GM19240 (cell line): ENCODE results near the gene SLC2A6.

Source experiments
- DNase-seq: peaks from one replicate; pipeline ENCODE4 v3.0.0; 2011; ENCODE audit warnings: low spot score; ENCODE audit not compliant: insufficient read length

Gene SLC2A6, protein sequence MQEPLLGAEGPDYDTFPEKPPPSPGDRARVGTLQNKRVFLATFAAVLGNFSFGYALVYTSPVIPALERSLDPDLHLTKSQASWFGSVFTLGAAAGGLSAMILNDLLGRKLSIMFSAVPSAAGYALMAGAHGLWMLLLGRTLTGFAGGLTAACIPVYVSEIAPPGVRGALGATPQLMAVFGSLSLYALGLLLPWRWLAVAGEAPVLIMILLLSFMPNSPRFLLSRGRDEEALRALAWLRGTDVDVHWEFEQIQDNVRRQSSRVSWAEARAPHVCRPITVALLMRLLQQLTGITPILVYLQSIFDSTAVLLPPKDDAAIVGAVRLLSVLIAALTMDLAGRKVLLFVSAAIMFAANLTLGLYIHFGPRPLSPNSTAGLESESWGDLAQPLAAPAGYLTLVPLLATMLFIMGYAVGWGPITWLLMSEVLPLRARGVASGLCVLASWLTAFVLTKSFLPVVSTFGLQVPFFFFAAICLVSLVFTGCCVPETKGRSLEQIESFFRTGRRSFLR

DNA sequence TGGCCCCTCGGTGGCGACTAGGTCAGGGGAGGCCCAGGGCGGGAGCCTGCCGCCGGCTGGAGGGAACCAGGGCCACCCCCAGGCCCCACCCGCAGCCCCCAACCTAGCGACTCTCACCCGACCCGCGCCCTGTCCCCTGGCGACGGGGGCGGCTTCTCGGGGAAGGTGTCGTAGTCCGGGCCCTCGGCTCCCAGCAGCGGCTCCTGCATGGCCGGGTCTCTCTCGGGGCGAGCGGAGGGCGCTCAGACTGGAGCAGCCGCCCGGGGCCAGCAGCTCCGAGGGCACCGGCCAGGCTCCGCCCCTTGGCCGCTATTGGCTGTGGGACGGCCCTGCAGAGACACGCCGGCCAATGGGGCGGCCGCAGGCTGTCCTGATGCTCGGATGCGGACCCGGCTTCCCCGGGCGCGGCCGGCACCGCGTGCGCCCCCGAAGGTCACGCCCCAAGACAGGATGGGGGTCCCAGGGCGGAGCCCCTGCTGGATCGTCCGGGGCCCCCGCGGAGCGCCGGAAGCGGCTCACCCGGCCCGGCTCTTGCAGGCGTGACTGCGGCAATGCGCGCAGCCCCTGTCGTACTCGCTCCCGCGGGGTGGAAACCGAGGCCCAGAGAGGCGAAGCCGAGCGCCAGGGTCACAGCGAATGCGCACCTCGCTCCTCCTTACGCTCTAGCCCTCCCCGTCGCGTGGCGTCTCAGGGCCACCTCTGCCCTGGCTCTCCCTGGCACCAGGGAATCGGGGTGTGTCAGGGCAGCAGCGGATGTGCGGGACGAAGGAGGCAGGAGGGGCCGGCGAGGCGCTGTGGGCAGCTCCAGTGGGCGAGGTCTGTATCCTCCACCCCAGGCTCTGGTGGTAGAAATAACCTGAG lies at the start of gene SLC2A6:
TSS of gene SLC2A6 (minus strand) at position 249 of the 861 bp plus-strand sequence. CDS start at position 209, 40 bp downstream.
- DNase-seq, result peak; percentile 96

DNA sequence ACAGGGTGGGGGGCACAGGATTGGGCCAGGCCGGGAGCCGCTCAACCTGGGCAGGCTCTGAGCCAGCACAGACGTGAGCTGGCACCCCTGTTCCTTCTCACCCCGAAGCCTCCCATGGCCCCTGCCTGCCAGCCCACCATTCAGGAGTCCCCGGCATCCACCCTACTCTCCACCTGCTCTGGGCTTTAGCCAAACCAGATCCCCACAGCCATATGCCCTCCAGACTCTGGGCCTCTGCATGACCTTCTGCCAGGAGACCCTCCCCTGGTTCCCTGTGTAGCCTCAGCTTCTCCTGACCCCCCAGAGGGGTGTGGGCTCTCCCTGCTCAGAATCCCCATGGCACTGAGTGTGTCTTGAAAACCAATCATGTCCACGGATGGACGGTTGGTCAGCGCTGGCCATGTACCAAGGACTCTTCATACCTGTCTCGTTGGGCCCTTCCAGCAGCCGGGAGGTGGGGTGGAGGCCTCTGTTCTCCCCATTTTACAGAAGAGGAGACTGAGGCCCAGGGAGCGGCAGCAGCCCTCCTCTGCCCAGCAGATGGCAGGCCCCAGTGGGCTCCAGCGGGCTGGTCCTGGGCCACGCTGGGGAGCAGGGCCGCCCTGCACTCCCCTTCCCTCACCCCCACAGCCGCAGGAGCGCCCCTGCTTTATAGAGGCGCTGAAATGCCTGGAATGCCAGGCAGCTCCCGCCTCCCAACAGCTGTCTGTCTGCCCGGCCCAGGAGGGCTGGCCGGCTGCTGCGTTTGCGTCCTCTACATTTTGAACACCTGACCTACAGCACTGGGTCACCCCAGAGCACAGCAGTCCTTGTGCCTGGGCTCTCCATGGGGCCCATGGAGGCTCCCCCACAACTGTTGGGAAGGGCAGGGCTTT lies 49.3 kb upstream of the SLC2A6 start:
- DNase-seq, result no peak

DNA sequence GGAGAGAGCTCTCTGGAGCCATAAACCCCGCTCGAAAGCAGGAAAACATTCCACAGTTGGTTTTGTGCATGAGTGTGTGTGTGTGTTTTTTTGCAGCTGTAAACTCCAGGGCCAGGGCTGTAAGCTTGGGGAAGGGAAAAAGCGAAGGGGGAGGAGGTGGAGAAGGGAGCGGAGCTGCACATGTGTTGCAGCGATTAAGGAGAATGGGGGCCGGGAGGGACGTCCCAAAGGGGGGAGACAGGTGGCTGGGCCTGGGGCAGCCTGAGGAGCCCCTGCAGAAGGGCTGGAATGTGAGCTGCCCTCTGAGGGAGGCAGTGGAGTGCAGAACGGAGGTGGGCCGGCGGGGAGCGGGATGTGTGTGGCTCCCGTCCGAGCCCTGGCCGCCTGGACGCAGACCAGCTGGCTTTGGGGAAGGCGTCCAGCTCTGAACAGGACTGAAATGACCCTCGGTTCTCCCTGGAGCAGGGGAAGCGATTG lies 48.6 kb upstream of the SLC2A6 start:
- DNase-seq, result no peak

DNA sequence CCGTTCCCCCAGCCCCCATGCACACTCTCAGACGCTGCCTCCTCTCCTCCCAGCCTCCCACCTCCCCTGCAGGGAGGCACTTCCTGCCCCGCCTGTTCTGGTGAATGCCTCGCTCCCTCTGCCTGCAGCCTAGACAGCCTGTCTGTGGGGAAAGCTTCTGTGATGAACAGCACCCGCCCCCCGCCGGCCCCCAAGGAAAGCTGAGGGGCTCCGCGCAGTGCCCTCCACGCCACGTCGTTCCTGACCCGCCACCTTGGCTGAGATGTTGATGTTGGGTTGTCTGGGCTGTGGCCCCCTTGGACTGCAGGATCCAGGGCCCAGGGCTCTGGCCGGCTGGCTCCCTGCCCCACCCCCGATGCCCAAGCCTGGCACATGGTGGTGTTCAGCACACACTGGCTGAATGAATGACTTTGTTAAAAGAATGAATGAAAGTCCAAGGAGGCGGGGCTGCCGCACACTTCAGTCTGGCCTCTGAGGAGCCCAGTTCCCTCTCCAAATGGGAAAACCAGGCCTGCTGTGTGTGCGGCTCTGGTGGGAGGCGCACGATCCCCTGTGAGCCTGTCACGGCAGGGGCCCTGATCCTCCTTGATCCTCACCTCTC lies 47.9 kb upstream of the SLC2A6 start:
- no peak for DNase-seq

DNA sequence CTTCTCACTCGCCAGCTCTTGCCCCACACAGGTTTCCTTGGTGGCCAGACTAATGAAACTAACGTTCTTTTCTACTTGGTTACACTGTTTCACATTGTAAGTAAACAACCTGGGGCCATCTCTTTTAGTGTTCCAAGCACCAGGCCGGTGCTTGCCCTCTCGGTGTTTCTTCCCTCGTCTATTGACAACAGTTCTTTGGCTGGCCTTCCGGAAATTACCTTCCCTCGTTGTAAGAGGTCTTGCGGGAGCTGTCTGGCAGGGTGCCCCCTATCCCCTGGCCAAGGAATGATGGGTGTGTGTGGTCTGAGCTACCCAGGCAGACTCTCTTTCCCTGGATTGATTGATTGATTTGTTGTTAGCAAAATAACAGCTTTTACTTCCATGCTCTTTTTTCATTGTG lies 46.8 kb upstream of the SLC2A6 start:
- no peak for DNase-seq

DNA sequence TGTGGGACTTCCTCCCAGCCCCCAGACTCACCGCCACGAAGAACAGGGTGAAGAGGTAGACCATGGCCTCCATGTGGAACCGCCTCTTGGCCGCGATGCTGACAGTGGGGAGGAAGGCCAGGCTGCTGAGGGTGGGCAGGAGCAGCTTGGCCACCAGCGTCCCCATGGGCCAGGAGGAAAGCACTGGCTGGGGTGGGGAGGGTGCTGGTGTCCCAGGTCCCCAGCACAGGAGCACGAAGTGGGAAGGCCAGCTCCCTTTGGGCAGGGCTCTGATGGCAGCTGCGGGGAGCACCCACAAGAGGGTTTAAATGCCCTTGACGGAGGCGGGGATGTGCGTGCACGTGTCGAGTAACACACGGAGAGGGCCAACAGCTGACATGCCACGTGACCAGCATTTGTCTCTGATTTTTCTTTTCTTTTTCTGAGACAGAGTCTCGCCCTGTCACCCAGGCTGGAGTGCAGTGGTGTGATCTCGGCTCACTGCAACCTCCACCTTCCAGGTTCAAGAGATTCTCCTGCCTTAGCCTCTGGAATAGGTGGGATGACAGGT lies 45.9 kb upstream of the SLC2A6 start, which contains the start of gene MYMK:
TSS of gene MYMK (minus strand) at position 281 of the 550 bp plus-strand sequence. CDS start at position 166, 115 bp downstream.
- DNase-seq, result no peak

DNA sequence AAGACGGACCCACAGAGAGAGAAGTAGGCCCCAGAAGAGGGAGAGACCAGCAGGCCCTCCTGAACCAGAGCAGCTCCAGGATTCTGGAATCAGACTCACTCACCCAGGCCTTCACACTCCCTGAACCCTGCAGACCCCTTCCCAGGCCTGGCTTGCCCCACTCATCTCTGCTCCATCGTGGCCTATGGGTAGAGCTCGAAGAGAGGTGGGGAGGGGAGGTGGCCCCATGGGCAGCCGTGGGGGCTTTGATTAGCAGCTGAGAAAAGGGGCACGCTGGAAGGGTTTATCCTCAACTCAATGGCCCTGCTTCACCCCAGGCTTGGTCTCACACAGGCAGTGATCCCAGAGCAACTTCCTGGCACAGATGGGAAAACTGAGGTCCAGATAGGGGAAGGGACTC lies 45.2 kb upstream of the SLC2A6 start:
- no peak for DNase-seq

DNA sequence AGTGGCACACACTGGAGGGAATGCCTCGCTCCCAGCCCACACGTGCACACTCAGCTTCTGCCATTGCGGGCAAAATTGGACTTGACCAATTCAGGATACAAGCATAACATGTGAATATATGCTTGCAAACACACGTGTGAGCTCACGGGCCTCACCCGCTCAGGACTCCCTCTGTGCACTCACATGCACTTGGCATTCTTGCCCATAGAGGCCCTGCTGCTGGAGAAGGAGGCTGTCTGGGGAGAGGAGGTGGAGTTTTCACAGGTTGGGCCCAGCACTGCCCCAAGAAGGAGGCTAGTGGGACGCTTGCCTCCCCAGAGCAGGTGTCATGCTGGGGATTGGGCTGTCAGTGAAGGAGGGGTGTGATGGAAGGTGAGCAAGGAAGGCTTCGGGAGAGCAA lies 44.2 kb upstream of the SLC2A6 start:
- DNase-seq, result no peak

DNA sequence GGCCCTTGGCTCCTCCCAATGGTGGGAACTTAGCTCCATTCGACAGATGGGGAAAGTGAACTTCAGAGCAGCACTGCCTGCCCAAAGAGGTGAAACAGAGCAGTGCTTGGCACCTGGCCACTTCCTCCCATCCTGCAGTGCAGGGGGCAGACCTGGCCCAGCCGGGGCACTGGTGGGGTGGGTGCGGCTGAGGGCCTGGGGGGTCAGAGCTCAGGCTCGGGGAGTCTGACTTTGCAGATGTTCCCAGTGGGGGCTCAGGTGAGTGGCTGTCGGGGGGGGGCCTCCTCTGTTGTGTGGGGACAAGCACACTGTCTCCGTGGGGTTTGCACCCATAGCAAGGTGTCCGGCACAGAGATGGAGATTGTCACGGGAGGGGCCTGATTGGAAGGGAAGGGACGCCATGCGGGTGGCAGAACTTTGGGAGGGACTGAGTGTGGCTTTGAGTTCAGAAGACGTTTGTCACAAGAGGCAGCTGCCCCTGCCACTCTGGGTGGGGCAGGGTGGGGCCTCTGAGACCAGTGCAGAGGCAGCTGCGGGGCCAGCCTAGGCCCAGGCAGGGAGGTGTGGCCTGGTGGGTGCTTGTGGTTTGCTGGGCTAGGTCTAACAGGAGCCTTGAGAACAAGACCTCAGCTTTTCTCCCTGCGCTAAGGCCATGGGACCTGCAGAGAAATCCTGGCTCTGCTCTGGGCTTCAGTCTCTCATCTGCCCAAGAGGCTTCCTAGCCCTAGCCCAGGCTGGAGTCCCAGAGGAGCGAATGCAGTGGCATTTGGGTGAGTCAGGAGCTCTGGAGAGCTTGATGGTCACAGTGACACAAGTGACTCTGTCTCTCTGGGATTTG lies 43.4 kb upstream of the SLC2A6 start:
- DNase-seq, result no peak

DNA sequence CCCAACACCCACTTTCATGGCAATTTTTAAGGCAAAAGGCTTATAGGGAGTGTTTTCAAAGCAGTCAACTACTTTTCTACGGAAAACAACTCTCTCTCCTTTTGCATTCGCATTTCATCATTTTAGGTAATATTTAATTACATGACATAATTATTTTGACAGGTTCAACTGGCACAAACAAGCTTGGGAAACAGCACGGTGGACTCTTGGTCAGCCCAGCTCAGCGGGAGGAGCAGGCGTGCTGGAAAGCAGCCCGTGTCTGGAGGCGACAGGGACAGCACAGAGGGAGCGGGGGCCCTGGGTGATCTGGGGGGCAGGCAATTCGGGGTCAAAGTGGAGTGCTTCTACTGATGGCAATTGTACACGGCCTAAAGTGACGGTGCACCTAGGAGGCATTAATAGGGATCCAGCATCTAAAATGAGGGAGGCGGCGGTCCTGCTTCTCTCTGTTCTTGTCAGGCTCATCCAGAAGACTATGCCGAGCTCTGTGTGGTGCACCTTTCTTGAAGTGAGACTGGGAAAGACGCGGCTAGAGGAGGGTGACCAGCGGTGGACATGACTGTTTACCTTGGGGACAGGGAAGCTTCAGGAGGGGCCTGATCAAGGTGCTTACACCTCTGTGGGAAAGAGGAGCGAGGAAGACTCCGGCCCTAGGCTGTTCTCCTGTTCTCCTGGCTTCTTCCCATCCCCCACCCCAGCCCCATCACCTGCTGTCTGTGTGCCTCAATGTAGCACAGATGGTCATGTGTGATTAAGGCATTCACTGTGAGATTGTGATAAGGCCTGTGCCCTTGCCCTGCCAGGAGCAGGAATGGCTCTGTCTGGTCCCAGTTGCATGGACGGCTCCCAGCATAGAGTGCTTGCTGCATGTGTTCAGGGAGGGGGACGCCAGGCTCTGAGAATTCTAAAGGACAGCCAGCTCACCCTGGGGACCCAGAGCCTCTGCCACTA lies 42.5 kb upstream of the SLC2A6 start:
- DNase-seq, result no peak

DNA sequence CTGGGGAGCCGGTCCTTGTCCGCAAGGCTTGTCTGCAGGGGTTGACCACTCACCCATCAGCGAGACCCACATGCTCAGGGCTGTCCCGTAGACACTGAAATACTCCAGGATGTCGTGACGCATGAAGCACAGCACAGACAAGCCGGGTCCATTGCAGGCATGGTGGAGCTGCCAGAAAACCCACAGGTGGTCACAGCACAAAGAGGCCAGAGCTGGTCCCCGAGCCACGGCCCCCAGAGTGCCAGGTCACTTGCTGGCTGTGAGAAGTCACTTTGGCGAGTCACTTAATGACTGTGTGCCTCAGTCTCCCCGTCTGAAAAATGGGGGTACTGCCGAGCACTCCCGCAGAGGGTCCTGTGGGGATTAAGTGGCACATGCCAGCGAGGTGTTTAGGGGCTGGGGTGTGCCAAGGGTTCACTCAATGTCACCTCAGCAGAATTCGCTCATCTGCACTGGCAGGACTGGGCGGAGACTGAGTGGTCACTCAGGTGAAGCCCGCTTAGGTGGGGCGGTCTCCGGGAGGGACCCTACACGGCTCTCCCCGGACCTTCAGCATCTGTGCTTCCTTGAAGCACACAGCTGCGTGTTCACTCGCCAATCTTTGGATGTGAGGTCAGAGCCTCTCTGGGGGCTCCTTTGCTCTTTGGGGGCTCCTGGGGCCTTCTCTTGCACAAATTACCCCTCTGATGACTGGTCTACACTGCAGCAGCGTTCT lies 41.4 kb upstream of the SLC2A6 start:
- no peak for DNase-seq

DNA sequence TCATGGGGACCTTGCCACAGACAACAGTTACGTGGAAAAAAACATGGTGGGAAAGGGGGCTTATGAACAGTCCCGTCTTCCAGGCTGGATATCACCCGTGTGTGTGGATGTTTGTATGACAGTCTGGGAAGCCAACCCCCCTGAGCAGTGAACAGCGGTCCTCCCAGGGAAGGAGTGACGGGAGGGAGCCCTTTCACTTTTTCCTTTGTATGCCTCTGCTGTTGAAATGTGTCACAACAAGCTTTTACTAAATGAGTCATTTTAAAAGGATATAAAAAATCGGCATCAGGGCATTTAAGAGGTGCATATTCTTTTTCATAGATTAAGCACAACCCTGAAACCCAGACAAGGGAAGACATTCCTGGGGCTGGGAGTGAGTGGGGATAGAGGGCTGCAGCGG lies 40.8 kb upstream of the SLC2A6 start:
- DNase-seq, result no peak

DNA sequence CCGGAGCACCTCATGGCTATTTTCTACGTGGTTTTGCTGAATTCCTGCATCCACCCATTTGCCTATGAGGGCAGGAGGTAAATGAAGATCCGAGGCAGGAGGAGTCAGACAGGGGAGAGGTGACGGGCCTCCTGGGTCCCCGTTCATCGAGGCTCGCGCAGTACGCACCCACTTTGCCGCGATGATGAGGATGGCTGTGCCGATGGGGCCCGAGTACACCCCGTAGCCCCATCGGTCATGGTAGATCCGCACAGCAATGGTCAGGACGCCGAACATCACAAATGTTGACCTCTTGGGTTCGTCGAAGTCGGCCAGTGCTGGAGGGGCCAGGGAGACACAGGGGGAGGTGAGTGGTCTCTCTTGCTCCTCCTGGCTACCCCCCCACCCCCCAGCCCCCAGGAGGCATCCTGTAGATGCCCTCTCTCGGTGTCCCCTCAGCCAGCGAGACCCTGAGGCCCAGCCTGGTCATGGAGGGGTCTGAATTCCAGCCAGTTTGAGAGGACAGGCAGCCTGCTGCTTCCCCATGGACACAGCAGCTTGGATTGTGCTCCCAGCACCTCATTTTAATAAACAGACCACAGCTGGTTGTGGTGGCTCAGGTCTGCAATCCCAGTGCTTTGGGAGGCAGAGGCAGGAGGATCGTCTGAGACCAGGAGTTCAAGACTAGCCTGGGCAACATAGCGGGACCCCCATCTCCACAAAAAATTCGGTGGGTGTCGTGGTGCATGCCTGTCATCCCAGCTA lies 40.0 kb upstream of the SLC2A6 start:
- no peak for DNase-seq

DNA sequence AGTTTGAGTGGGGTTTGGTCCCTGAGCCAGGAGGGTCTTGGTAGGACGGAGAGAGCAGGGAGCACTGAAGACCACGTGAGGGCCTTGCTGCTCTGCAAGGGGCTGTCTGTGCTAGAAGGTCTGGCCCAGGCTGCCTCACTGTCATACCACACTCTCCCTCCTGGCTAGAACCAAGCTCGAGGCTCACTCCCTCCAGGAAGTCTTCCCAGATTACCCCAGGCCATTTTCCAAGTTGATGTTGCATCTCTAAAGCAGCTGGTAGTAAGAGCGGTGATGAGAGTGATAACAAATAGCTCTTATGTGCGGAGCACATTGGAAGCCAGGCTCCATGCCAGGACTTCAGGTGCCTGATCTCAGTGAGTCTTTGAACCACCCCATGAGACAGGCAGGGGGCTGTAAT lies 39.3 kb upstream of the SLC2A6 start:
- DNase-seq, result no peak

DNA sequence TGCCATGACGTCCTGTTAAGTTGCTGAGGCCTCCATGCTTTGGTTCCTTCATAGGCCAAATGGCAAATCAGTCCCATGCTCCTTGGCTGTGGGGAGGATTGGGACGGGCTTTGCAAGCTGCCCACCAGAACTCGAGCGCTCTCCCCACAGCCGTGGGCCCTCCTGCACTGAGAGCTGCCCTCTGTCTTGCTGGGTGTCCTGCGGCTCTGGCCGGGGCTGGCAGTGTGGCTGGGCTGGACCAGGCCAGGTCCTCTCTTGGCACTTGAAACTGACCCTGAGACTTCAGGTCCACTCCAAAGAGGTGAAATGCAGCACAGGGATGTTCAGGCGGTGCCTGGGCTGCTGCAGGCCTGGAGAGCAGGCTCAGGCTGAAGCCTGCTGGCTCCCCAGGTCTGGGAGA lies 38.8 kb upstream of the SLC2A6 start:
- DNase-seq, result no peak

DNA sequence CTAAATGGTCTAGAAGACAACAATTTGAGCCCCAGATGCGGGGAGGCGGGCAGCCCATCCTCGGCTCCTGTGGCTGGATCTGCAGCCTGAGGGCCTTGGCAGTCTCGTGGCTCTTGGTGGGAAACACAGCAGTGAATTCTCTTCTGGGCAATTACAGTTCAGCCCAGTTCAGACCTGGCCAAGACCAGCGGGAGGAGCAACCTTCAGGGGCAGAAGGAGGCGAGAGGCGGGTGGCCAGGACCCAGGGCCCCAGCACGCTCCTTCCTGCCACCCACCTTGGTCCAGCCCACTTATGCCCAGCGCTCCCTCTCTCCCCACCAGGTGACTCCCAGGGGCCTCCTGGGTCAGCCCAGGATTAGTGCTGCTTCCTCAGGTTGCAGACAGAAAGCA lies 38.1 kb upstream of the SLC2A6 start:
- DNase-seq, result no peak
